Rectal smooth muscle tissue (tissue), 1 donor: ENCODE measurements around the gene BAIAP3.

Experiments used
- H3K27ac ChIP-seq: one replicate; pipeline ENCODE4 v1.7.0; 2013; ENCODE audit warnings: low read depth, low read length, inconsistent platforms
- H3K27me3 ChIP-seq: one replicate; pipeline ENCODE4 v1.7.0; 2013; ENCODE audit warnings: low read length; ENCODE audit not compliant: control insufficient read depth, insufficient read depth
- H3K36me3 ChIP-seq: one replicate; pipeline ENCODE4 v1.7.0; 2013; ENCODE audit warnings: low read length; ENCODE audit not compliant: control insufficient read depth, insufficient read depth
- H3K4me1 ChIP-seq: one replicate; pipeline ENCODE4 v1.7.0; 2013; ENCODE audit warnings: low read length; ENCODE audit not compliant: control insufficient read depth, insufficient read depth
- H3K4me3 ChIP-seq: one replicate; pipeline ENCODE4 v1.7.0; 2013; ENCODE audit warnings: low read length
- H3K9ac ChIP-seq: one replicate; pipeline ENCODE4 v1.7.0; 2013; ENCODE audit warnings: low read length

The BAIAP3 gene

DNA sequence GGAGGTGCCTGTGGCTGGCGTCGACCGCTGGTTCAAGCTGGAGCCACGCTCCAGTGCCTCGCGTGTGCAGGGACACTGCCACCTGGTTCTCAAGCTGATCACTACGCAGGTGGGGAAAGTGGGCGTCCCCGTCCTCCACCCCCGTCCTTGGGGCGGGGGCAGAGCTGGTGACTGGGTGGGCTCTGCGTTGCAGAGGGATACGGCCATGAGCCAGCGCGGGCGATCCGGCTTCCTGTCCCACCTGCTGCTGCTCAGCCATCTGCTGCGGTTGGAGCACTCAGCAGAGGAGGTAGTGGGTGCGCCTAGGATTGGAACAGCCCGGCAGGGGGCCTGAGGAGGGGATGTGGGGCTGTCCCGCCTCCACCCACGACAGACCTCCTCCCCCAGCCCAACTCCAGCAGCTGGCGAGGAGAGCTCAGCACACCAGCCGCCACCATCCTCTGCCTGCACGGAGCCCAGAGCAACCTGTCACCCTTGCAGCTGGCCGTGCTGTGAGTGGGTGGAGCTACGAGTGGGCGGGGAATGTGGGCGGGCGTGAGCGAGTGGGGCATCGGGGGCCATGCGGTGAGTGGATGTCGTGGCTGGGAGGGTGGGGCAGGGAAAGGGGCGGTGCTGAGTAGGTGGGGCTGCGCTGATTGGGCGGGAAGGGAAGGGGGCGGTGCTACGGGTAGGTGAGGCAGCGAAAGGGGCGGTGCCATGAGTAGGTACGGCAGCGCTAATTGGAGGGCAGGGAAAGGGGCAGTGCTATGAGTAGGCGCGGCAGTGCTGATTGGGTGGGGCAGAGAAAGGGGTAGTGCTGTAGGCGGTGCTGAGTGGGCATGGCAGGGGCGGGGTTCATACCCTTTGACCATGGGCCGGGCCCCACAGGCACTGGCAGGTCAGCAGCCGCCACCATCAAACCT, 9.3 kb downstream of the BAIAP3 start:
- H3K27ac ChIP-seq, result no peak overlapping the region
- peak overlapping the region; percentile 46 for H3K4me3 ChIP-seq
- no peaks in the 10 kb centered on the region for H3K4me1 ChIP-seq
- H3K9ac ChIP-seq, result no peak overlapping the region
- H3K36me3 ChIP-seq, result no peaks in the 10 kb centered on the region
- peaks cover 7% of the 10 kb centered on the region for H3K27me3 ChIP-seq

DNA sequence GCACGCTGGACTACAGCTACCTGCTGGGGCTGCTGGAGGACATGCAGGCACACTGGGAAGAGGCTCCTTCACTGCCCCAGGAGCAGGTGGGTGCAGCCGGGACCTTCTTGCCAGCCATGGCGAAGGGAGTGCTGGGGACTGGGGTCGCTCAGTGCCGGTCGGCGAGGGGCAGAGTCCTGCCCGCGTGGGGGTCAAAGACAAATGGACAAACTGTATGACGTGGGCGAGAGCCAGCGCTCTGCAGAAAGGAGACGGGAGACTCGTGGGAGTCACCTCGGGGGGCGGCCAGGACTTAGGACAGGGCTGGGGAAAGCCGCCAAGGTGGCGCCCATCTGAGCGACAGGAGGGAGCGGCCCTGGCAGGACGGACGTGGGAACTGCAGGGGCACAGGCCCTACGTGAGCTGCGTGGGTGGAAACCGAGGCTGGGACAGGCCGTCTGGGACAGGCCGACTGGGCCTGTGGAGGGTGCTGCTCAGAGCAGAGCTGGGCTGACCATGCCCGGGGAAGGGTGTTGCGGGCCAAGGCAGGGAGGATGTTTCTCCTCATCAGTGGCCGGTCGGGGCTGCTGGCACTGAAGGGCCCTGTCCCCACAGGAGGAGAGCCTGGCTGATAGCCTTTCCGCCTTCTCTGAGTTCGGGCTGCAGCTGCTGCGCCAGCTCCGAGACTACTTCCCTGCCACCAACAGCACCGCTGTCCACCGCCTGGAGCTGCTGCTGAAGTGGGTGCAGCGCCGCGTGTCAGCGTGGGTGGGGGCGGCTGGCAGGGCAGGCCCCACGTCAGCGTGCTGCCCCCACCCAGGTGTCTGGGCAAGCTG, 10.2 kb downstream of the BAIAP3 start:
- Histone ChIP-seq H3K27ac (no peak overlapping the region), H3K4me1 (no peaks in the 10 kb centered on the region), H3K36me3 (no peaks in the 10 kb centered on the region), H3K27me3 (peaks cover 7% of the 10 kb centered on the region), H3K9ac (no peak overlapping the region), H3K4me3 (peak overlapping the region; percentile 45)

DNA sequence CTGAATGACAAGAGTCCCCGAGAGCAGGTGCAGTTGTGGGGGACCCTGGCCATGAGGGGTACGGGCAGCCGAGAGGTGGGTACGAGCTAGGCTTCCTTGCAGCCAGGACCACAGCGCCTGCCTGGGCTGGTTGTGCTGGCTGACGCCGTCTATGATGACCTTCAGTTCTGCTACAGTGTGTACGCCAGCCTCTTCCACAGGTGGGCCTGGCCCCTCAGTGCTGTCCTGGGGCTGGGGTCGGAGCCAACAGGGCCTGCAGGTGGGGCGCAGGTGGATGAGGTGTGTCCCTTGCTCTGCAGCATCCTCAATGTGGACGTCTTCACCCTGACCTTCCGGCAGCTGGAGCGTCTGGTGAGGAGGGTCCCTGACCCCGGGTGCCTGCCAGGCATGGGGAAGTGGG, 11.1 kb downstream of the BAIAP3 start:
- H3K27ac ChIP-seq, result no peak overlapping the region
- no peaks in the 10 kb centered on the region for H3K4me1 ChIP-seq
- H3K4me3 ChIP-seq, result no peak overlapping the region
- peaks cover 6% of the 10 kb centered on the region for H3K36me3 ChIP-seq
- H3K27me3 ChIP-seq, result peaks cover 7% of the 10 kb centered on the region
- H3K9ac ChIP-seq, result no peak overlapping the region

DNA sequence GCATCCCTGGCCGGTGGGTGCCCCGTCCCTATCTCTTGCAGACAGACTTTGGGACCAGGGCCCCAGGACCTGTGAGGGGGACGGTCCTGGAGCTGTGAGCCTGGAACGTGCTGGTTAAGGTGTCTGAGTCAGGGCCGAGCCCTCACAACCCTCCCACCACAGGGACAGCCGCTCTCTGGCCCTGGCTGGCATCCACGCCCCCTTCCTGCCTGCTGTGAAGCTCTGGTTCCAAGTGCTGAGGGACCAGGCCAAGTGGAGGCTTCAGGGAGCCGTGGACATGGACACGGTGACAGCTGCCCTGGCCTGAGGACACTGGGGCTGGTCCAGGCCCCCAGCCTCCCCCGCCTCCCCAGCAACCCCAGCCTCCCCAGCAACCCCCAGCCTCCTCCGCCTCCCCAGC, 11.6 kb downstream of the BAIAP3 start:
- Histone ChIP-seq H3K27me3 (peaks cover 7% of the 10 kb centered on the region), H3K4me3 (no peak overlapping the region), H3K9ac (no peak overlapping the region), H3K27ac (no peak overlapping the region), H3K4me1 (no peaks in the 10 kb centered on the region), H3K36me3 (peaks cover 8% of the 10 kb centered on the region)

DNA sequence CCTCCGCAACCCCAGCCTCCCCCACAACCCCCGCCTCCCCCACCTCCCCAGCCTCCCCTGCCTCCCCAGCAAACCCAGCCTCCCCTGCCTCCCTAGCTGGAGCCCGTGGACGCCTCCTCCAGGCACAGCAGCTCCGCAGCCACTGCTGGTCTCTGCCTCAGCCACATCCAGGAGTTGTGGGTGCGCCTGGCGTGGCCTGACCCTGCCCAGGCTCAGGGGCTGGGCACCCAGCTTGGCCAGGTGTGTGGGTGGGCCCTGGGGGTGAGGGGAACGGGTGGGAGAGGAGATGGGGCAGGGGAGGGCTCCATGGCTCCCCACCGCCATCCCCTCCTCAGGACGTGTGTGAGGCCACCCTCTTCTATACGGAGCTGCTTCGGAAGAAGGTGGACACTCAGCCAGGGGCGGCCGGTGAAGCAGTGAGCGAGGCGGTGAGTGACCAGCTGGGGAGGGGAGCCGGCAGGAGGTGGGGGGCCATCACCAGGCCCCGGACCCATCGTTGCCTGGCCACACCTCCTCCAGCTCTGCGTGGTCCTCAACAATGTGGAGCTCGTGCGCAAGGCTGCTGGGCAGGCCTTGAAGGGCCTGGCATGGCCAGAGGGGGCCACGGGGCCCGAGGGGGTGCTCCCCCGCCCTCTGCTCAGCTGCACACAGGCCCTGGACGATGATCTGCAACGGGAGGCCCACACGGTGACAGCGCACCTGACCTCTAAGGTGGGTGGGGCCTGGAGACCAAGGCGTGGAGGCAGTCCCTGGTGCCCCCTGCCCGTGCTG, 12.4 kb downstream of the BAIAP3 start:
- Histone ChIP-seq H3K4me1 (peaks cover 3% of the 10 kb centered on the region), H3K9ac (no peak overlapping the region), H3K27ac (no peak overlapping the region), H3K4me3 (no peak overlapping the region), H3K27me3 (peaks cover 7% of the 10 kb centered on the region), H3K36me3 (peaks cover 8% of the 10 kb centered on the region)

DNA sequence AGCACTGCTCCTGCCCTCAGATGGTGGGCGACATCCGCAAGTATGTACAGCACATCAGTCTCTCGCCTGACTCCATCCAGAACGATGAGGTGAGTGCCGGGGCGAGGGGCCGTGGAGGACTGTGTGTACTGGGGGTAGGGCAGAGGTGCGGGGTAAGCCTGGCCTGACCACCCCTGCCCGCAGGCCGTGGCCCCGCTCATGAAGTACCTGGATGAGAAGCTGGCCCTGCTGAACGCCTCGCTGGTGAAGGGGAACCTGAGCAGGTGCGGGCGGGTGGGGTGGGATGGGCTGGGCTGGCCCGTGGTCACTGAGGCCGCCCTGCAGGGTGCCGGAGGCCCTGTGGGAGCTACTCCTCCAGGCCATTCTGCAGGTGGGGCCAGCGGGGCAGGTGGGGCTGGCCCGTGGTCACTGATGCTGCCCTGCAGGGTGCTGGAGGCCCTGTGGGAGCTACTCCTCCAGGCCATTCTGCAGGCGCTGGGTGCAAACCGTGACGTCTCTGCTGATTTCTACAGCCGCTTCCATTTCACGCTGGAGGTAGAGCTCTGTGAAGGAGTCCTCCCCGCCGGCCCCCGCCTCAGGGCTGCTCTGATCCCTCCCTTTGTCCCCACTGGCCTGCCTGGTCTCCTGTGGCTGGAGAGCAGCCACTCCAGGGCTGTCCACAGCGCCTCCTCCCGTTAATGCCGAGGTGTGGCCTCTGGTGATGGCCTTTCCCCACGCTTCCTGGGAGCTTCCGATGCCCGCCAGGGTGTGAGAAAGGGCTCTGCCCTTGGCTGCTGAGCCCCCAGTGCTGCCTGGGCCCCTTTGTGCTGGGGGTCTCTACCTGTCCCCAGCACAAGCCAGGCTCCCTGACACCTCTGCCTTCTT, 13.2 kb downstream of the BAIAP3 start:
- peaks cover 6% of the 10 kb centered on the region for H3K4me1 ChIP-seq

DNA sequence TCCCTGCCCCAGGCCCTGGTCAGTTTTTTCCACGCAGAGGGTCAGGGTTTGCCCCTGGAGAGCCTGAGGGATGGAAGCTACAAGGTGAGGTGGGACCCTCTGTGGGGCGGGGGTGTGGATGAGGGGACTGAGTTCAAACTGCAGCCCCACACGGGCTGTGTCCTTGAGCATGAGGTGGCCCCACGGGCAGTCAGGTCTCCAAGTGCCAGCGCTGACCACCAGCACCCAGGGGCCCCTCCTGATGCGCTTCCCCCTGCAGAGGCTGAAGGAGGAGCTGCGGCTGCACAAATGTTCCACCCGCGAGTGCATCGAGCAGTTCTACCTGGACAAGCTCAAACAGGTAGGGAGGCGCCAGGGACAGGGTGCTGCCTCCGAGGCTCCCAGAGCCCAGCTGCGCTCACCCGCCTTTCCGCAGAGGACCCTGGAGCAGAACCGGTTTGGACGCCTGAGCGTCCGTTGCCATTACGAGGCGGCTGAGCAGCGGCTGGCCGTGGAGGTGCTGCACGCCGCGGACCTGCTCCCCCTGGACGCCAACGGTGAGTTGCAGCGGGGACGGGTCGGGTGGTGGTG, 13.9 kb downstream of the BAIAP3 start:
- no peak overlapping the region for H3K9ac ChIP-seq
- H3K36me3 ChIP-seq, result peaks cover 8% of the 10 kb centered on the region
- no peak overlapping the region for H3K4me3 ChIP-seq
- H3K27me3 ChIP-seq, result peaks cover 5% of the 10 kb centered on the region
- peaks cover 6% of the 10 kb centered on the region for H3K4me1 ChIP-seq
- no peak overlapping the region for H3K27ac ChIP-seq

More for the DNA sequence above, 13.2 kb downstream of the BAIAP3 start:
- Histone ChIP-seq H3K36me3 (peaks cover 8% of the 10 kb centered on the region), H3K27ac (no peak overlapping the region), H3K27me3 (peaks cover 7% of the 10 kb centered on the region), H3K4me3 (no peak overlapping the region), H3K9ac (no peak overlapping the region)

DNA sequence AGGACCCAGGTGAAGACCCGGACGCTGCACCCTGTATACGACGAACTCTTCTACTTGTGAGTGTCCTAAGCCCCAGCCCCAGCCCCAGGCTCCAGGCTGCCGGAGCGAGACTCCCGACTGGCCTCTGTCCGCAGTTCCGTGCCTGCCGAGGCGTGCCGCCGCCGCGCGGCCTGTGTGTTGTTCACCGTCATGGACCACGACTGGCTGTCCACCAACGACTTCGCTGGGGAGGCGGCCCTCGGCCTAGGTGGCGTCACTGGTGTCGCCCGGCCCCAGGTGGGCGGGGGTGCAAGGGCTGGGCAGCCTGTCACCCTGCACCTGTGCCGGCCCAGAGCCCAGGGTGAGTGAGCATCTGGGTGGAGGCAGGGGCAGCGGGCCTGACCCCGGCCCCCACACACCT, 14.5 kb downstream of the BAIAP3 start:
- Histone ChIP-seq H3K27ac (no peak overlapping the region), H3K4me3 (no peak overlapping the region), H3K4me1 (peaks cover 9% of the 10 kb centered on the region), H3K9ac (no peak overlapping the region), H3K36me3 (peaks cover 8% of the 10 kb centered on the region), H3K27me3 (peaks cover 3% of the 10 kb centered on the region)

DNA sequence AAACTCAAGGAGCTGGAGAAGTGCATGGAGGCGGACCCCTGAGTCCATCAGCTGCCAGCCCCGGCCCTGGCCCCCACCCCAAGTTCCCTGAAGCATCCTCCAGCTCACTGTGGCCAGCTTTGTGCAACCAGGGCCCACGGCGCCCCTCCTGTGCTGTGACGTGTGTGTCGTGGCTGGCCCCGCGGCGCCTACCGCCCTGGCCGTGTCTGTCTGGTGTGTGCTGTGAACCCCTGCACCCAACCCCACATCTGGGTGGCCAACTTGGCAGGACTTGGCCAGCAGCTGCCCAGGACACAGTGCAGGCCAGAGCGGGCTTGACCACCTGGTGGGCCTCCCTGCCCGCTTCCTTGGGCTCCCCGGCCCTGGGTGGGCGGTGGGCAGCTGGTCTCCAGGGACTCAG, 15.0 kb downstream of the BAIAP3 start:
- H3K9ac ChIP-seq, result no peak overlapping the region
- peaks cover 9% of the 10 kb centered on the region for H3K4me1 ChIP-seq
- H3K36me3 ChIP-seq, result peaks cover 8% of the 10 kb centered on the region
- no peak overlapping the region for H3K4me3 ChIP-seq
- peaks cover 3% of the 10 kb centered on the region for H3K27me3 ChIP-seq
- no peak overlapping the region for H3K27ac ChIP-seq

DNA sequence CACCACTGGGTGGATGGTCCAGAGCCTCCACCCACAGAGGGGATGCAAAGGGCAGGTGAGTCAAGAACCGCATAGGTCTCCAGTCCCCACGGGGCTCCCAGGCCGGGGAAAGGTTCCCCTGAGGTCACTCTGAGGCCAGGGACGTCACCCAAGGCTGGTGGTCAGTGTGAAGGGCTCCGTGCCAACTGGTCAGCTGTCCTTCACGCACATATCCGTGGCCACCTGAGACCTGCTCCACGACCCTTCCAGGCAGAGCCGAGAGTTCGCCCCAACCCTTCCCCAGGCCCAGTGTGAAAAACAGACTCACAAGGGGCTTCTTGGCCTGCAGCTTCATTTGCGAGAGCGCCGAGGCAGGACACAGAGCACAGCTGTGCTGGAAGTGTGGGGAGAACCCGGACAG, 15.5 kb downstream of the BAIAP3 start:
- no peak overlapping the region for H3K4me3 ChIP-seq
- peaks cover 8% of the 10 kb centered on the region for H3K36me3 ChIP-seq
- no peak overlapping the region for H3K27ac ChIP-seq
- peaks cover 9% of the 10 kb centered on the region for H3K4me1 ChIP-seq
- H3K27me3 ChIP-seq, result peaks cover 3% of the 10 kb centered on the region
- no peak overlapping the region for H3K9ac ChIP-seq

DNA sequence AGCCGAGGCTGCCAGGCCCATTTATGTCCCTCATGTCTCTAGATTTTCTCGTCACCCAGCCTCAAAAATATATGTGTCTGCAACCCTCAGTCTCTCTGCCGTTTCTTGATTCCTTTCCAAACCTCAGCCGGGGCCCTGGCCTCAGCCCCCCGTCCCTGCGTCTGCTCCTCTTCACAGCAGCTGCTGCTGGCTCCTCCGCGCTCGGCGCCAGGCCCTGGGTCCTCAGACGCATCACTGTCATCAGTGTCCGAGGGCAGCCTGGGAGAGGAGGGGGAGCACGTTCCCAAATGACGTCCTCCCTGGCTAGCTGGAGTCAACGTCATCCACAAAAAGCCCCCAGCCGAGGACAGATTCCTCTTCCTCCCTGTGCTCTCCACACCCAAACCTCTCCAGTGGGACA, 15.9 kb downstream of the BAIAP3 start:
- H3K27ac ChIP-seq, result no peak overlapping the region
- H3K9ac ChIP-seq, result no peak overlapping the region
- H3K27me3 ChIP-seq, result peaks cover 3% of the 10 kb centered on the region
- H3K4me1 ChIP-seq, result peaks cover 9% of the 10 kb centered on the region
- peaks cover 8% of the 10 kb centered on the region for H3K36me3 ChIP-seq
- H3K4me3 ChIP-seq, result no peak overlapping the region
